Stimulated activated CD8-positive, alpha-beta memory T cell treated with anti-CD3 and anti-CD28 coated beads, Interleukin-12 subunit alpha, Interleukin-12 subunit beta, amount 100 ng/mL, for 24 hours (primary cell): ENCODE results near the gene TNFRSF13B.

Experiments used
- DNase-seq: peaks from one replicate; pipeline ENCODE4 v3.0.0-alpha.2; 2020; ENCODE audit errors: extremely low read depth

TNFRSF13B gene

DNA sequence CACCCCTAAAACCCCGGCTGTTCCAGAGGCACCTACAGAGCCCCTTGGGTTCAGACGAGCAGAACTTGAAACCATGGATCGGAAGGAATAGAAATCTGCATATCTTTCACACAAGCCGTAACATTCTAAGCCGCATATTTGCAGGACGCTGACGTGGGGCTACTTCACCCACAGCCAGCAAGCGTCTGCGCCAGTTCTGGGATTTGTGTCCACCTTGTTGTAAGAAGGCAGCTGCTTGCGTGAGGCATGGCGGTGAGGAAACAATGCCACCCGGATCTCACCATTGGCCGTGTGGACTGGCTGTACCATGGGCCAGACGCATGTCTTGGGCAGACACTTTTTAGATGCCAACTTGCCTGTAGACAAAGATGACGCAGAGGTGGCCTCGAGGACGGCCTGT, 34.5 kb downstream of the TNFRSF13B start:
- DNase-seq = no peak

DNA sequence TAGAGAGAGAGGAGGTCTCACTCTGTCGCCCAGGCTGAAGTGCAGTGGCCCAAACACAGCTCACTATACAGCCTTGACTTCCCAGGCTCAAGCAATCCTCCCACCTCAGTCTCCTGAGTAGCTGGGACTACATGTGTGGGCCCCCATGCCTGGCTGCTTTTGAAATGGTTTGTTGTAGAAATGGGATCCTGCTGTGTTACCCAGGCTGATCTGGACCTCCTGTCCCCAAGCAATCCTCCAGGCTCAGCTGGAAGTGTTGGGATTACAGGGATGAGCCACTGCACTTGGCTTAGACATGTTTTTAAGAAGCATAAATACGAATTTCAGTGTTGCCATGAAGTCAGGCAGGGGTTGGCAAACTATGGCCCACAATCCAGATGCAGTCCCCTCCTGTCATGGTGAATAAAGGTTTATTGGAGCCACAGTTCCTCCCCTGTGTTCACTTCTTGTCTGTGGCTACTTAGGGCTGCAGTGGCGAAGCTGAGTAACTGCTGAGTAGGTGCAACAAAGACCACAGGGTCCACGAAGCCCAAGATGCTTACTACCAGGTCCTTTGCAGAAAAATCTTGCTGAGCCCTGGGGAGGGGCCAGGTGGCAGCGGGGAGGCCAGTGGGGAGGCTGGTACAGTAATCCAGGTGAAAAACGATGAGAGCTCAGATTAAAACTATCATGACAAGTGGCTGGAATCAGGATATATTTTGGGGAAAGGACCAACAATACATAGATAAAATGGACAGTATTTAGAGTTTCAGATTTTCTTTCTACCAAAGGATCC, 35.2 kb downstream of the TNFRSF13B start:
- DNase-seq = no peak

DNA sequence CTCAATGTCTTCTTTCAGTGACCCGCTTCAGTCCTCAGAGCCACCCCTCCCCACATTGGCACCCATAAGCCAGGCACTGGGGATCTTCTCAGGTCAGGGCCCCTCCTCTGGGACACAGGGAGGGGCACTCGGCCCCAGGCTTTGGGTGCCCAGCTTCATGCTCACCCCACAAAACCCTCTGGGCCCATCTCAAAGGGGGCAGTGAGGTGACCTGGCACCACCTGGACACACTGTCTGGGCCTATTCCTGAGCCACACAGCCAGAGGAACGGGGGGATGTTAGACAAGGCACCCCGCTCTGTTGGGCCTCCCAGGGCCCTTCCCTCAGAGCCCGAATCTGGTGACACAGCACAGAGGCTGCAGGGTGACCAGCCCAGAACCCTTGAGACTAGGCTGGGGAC, 36.1 kb downstream of the TNFRSF13B start:
- no peak for DNase-seq

DNA sequence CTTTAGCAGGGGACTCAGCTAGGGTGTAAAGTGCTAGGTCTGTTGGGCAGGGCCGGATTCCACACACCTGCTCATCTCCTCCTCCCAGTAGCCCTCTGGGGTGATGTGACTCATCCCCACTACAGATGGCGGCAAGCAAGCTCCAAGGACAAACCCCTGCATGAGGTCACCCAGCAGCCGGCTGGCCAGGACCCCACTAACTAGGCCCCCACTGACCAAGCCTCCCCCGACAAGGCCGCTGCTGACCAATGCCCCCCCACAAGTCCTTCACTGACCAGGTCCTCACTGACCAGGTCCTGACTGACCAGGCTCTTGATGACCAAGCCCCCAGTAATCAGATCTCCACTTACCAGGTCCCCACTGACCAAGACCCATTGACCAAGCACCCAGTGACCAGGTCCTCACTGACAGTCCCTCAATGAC, 36.7 kb downstream of the TNFRSF13B start:
- no peak for DNase-seq

DNA sequence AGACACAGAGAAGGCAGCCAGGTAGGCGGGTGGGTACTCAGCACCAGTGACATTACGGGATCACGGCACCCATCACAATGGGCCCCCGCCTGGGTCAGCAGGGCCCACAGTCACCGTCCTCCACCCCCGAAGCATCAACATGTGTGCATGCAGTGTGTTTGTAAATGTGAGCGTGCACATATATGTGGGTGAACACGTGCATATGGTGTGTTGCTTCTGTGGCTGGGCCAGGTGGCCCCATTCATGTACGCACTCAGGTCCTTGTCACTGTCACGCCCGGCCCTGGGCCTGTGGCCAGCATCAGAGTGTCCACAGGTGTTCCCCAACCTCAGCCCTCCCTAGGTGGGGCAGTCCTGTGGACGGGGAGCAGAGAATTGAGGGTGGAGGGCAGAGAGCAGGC, 37.1 kb downstream of the TNFRSF13B start:
- DNase-seq = no peak

DNA sequence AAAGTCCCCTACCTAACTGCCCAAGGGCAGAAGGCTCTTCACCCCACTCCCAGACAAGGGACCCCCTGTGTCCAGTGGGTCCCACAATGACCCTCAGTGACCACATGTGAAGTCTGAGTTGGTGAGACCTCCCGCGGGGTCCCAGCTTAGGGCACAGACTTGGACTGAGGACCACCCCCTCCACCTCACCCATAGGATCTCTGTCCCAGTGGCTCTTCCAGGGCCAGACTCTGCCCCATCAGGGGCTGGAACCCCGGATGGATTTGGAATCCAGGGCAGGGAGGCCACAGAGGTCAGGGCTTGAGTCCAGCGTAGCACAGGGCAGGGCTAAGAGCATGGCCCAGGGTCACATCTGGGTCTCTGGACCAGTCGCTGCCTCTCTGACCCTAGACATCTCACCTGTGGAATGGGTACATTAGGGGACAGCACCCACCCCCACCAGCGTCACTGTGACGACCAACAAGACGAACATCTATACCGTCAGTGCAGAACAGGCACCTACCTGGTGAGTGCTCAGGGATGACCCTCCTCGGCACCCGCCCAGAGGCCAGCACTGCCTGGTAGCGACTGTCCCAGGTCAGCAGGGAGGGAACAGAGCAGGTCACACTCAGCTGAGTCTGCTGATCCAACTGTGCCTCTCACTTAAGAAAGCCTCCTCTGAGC, 37.7 kb downstream of the TNFRSF13B start:
- DNase-seq = no peak

DNA sequence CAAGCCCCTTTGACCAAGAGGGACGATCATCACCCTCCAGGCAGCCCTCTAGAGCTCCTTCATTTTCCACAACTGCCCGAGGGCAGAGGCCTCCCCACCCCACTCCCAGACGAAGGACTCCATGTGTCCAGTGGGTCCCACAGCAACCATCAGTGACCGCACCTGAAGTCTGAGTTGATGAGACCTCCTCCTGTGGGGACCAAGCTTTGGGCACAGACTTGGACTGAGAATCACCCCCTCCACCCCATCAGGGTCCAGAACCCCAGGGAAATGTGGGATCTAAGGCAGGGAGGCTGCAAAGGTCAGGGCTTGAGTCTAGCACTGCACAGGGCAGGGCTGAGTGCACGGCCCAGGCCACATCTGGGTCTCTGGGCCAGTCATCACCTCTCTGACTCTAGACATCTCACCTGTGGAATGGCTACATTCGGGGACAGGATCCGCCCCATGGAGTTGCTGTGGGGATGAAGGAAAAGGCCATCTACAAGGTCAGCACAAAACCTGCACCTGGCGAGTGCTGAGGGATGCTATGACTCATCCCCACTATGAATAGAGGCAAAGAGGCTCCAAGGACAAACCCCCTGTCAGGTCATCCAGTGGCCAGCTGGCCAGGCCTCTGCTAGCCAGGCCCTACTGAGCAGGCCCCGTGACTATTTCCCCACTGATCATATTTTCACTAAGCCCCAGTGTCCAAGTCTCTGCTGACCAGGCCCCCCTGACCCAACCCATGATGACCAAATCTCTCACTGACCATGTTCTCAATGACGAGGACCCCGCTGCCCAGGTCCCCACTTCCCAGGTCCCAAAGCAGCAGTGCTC, 38.4 kb downstream of the TNFRSF13B start:
- DNase-seq = no peak

DNA sequence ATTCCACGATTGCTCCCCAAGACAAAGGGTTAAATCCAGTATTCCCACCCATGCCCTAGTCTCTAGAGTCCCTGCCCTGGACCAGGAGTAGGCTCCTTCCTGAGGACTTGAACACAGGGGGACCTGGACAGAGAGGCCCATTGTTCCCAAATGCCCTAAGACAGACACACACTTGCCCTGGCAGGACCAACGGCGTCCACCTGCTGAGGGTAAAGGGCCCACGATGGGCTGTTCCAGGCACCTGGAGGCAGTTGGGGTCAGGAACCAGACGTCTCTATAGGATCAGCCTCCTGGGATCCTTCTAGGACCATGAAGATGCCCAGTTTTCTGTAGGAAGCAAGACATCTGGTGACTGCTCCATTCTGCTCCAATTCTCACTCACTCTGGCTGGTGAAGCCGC, 39.3 kb downstream of the TNFRSF13B start:
- no peak for DNase-seq

DNA sequence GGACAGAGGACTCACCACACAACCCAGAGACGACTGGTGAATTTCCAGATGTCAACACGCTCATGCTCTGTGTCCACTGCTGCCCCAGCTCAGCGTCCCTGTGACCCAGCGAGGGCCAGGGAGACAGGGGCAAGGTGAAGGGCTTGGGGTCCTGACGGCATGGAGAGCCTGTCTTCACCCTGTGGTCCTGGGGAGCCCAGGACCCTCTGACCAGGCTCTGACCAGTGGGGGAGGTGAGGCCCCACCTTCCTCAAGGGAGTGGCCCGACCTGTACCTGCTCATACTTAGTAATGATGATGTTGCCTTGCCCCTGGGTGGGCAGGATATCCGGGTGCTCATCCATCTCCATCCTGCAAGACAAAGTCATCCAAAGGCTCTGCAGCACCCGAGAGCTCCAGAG, 39.8 kb downstream of the TNFRSF13B start:
- DNase-seq = no peak

DNA sequence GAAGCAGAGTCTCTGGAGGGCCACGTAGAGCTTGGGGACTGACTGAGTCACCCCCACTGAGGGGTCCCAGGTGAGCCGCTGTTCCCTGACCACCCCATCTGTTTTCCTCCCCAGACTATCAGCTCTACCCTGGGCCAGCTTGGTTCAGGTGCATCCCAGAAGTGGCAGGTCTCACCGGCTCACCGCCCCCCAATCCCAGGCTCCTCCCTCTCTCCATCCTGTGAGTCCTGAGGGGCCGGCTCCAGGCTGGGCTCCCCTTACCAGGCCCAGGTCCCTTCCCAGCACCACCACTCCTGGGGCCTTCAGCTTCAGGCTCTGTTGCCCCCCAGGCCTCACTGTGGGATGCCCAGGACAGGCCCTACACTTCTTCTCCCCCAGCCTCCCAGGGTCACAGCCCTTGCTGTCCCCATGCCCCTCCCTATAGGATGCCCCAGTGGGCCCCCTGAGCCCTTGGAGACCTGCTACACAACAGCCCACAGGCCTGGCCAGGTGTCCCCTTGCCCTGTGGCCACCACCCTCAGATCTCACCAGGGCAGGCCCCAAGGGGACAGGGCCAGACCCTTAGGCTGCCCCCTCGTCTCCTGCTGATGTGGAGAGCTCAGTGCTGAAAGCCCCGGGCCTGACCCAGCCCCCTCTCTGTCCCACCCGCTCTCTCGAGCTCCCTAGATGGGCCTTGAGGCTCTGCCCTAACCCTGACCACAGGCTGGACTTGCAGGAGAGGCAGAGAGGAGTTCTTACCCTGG, 40.4 kb downstream of the TNFRSF13B start:
- DNase-seq = no peak

DNA sequence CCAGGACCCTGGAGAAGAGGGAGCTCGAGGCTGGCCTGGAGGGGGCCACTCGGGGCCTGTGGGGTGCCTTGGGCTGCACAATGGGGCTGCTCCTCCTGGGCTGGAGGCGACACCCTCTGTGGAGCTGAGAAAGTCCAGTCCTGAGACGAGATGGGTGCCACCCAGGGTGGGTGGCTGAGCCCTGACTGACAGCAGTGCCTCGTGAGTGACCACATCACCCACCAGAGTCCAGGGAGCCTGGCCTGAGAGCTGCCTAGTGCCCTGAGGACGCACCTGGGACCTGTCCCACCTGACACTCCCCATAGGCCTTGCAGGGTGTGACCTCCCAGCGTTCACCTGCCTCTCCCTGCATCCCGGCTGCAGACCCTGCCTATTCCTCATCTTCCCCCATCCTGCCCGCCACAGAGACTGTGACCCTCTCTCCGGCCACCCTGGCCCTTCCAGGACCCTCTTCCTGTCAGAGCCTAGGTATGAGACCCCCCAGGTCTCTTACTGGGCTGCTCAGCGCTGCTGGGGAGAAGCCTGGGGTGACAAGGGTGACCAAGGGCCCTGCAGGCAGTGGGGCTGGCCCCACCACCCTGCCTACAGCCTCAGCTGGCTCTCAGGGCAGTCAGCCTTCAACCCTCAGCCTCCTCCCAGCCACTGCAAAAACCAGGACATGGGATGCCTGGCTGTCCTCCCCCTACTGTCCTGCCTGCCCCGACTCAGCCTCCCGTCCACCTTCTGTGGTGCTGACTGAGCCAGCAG, 41.2 kb downstream of the TNFRSF13B start:
- DNase-seq = no peak

DNA sequence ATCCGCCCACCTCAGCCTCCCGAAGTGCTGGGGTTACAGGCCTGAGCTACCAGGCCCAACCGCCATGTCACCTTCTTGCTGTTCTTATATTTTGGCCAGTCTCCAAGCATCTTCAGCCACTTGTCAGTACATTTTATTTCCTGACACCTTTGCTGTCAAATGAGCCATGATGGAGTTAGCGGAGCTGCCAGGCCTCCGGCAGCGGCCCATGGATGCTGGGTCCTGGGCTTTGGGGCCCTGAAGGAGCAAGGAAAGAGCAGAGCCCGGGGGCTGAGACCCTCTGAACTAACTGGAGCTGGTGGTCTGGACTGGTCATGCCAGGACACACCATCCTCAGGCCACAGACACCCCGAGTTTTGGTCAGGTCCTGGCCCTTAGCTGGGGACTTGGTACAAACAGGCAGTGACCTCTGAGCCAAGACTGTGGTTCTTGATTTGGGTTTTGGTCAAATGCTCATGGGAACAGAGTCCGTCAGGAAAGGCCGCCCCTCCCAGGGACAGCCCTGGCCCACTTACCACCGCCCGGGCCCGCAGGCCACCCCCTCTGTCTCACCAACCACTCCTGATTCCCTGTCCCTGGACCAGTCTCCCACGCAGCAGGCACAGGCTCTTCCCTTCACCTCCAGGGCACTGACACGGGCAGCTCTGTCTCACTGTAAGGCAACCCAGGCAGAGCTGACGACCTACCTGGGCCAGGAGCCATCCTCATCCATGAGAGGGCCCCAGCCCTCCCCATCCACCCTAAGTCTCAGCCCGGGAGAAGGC, 42.0 kb downstream of the TNFRSF13B start:
- no peak for DNase-seq

DNA sequence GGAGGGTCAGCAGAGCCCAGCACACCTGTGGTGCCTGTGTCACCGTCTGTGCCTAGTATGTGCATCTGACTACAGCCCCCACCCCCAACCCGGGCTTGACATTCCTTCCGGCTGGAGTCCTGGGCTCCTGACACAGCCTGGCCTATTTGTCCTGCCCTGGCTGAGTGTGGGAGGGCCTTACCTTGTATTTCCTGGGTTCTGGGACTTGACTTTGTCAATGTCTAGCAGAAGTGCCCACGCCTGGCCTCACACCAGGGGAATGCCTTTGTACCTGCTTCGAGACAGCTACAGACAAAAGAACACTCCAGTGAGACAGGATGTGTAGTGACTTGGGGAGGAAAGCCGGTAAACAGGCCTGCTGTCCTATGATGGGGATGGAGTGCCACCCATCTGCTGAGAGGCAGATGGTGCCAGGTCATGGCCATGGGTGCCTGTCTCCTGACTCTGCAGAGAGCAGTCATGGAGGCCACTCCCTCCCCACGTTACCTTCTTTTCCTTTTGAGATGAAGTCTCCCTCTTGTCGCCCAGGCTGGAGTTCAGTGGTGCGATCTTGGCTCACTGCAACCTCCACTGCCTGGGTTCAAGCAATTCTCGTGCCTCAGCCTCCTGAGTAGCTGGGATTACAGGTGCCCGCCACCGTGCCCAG, 42.8 kb downstream of the TNFRSF13B start:
- DNase-seq = no peak

DNA sequence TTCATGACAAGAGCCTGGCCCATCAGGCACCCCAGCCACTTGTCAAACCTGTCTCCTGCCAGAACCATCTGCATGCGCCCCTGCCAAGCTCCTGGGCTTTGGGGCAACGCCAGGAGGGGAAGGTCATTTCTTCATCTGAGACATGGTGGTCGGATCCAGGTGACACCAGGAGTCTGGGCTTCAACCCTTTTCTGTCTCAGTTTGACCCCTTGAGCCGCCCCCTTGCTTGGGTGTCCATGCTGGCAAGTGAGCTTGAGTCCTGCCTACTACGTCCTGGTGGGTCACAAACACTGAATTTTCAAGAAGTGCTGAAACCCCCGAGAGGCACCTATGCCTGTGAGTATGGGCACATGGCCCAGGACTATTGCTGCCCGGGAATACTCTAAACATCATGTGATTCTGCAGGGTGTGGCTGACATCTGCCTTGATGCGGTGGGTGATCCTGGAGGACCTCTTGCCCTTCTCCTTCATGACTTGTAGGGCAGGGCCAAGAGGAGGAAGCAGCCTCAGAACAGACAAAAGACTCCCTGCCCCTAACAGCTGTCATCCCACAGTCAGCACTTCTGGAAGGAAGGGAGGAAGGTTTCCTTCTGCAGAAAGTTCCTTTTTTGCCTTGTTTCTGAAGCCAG, 43.4 kb downstream of the TNFRSF13B start:
- DNase-seq = no peak

DNA sequence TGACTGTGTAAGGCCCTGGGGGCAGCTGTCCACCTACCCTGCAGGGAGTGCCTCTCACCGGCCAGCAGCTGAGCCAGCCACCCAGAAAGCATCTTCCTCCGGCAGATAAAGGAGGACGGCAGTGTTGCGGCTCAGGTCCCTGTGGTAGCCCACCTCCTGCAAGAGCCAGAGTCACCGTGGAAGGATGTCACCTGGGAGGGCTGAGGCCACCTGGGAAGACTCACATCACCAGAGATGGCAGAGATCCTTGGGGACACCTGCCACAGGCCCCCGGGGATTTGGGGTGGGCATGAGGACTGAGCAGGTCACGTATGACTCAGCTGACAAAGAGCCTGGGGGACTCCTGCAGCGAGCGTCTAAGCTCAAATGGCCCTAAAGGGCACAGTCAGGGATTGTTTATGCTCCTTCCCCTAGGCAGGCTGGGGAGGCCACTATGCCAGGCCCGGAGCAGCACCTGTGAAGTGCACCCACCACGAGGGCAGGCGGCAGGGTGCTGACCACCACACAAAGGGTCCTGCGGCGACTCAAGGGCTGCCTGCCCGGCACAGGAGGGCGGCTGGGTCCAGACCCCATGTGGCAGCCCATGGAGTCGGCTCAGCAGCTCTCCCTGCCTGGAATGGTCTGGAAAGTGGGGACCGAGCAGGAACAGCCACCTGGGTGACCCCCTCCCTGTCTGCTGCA, 44.1 kb downstream of the TNFRSF13B start:
- no peak for DNase-seq

DNA sequence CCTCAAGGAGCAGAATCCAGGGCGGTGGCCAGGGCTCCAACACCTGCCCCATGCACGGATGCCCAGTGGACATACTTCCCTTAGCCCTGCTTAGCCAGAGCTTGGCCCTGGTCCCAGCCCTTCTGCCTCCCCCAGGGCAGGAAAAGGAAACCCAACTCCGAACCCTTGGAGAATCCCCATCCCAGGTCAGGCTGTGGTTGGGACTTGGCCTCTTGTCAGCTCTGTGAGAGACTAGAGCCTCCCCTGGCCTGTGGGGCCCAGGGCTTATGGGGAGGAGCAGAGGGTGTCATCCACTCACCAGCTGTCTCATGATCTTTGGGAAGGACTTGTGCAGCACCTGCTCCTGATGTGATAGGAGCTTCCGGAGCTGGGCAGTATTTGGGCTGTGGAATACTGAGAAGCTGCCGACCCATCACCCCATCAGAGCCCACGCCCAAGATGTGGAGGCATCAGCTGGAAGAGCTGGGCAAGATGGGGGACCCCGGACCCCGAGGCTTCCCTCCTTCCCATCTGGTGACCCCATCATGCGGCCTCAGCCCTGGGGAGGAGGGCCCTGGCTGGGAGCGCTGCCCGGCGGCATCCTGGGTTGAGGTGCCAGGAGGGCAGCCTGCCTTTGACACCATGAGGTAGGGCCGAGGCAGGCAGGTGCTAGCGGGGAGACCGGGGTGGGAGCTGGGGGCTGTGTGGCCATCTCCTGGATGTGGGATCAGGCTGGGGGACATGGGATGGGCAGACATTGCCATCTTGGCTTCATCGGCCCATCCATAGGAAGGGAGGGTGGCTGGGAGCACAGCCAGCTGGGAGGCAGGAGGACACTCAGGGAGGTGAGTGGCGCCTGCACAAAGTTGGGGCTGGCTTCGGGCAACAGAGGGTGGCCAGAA, 45.1 kb downstream of the TNFRSF13B start:
- no peak for DNase-seq

DNA sequence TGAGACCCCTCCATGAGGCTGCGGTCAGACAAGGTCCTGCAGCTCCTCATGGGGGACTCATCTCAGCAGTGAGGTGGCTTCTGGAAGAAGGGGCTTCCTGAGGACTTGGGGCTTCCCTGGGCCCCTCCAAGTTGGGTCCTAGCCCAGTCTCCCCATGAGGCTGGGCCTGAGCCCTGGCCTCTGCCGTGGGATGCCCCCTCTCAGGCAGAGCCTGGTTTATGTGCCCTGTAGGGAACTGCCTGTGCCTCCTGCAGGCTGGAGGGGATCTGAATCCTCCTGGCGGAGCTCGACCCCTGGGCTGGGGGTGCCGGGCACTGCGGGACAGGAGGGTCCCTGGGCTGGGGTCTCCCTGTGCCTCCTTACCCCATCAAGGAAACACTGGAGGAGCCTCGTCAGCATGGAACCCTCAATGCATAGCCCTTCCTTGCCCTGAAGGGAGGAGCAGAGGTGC, 45.8 kb downstream of the TNFRSF13B start:
- no peak for DNase-seq
